A549 (cell line): ENCODE results near the gene NECTIN1.

Experiments
- BHLHE40 ChIP-seq: IDR thresholded peaks from 2 replicates; pipeline ENCODE4 v1.6.1; 2012; ENCODE audit warnings: low read depth, low read length, inconsistent platforms
- CEBPB ChIP-seq, 2 experiments: fragments of >200 bp in 1 of 2; sonication (Bioruptor Twin) in 1 of 2; formaldehyde crosslinking in 1 of 2; IDR thresholded peaks; 2 replicates each; pipeline ENCODE4 v1.6.1; 2012 to 2016
- CHD2 ChIP-seq: fragments of 150-350 bp; IDR thresholded peaks from 2 replicates; pipeline ENCODE4 v1.6.1; 2014; ENCODE audit warnings: low read length; ENCODE audit not compliant: partially characterized antibody
- CHD4 ChIP-seq: fragments of 200-600 bp; sonication (generic); IDR thresholded peaks from 2 replicates; pipeline ENCODE4 v1.6.1; 2016; ENCODE audit warnings: antibody characterized with exemption, mild to moderate bottlenecking, borderline replicate concordance
- CTCF ChIP-seq: fragments of >200 bp; sonication (Bioruptor Twin); formaldehyde crosslinking; IDR thresholded peaks from 3 replicates; pipeline ENCODE4 v1.5.1; 2016
- EP300 ChIP-seq, 2 experiments: fragments of >200 bp; sonication (Bioruptor Twin); formaldehyde crosslinking; IDR thresholded peaks; 2 replicates in 1 of 2; 3 replicates in 1 of 2; pipeline ENCODE4 v1.6.1; 2016 to 2017
- FOSL2 ChIP-seq, 2 experiments: fragments of 450-650 bp in 1 of 2; fragments of >200 bp in 1 of 2; sonication (Bioruptor Twin) in 1 of 2; formaldehyde crosslinking; IDR thresholded peaks; 2 replicates each; pipeline versions ENCODE4 v1.5.0 to v1.6.1; 2016 to 2020; ENCODE audit warnings: mild to moderate bottlenecking in 1 of 2, moderate library complexity in 1 of 2
- PHF8 ChIP-seq: fragments of 200-600 bp; sonication (generic); IDR thresholded peaks from 2 replicates; pipeline ENCODE4 v1.6.1; 2016; ENCODE audit warnings: low read depth, mild to moderate bottlenecking, antibody characterized with exemption, moderate library complexity, borderline replicate concordance
- POLR2A ChIP-seq: IDR thresholded peaks from 2 replicates; pipeline ENCODE4 v1.6.1; 2012; ENCODE audit warnings: mild to moderate bottlenecking, low read length
- RFX5 ChIP-seq: fragments of 450-650 bp; IDR thresholded peaks from 2 replicates; pipeline ENCODE4 v1.7.1; 2014; ENCODE audit warnings: antibody characterized with exemption, mild to moderate bottlenecking, moderate library complexity
- SMC3 ChIP-seq: fragments of >200 bp; sonication (Bioruptor Twin); formaldehyde crosslinking; IDR thresholded peaks from 3 replicates; pipeline ENCODE4 v1.6.1; 2018; ENCODE audit warnings: inconsistent platforms
- USF2 ChIP-seq: fragments of 450-650 bp; IDR thresholded peaks from 2 replicates; pipeline ENCODE4 v1.6.1; 2014; ENCODE audit warnings: antibody characterized with exemption

- TF ChIP-seq CTCF (no peak), EP300 (IDR thresholded peaks at IDR 0.05) (no peak), POLR2A (no peak), CEBPB (IDR thresholded peaks at IDR 0.05) (no peak), PHF8 (no peak), BHLHE40 (no peak), CHD4 (no peak), RFX5 (no peak), FOSL2 (IDR thresholded peaks at IDR 0.05) (no peak), FOSL2 (CRISPR knock-in tag; IDR thresholded peaks at IDR 0.05) (no peak), SMC3 (no peak), USF2 (no peak), CHD2 (no peak)
Measured at GRCh38 chr11:119635776-119636175, 93.2 kb downstream of the NECTIN1 start.
